GM23248 (cell line): ENCODE results near the gene PRSS36. TPM values are rescaled to one million over a fixed set of nuclear protein-coding genes. Genes with fewer than 3 reads are reported as not detected.

Experiments
- DNase-seq: peaks from one replicate; pipeline ENCODE4 v3.0.0-alpha.2; 2015
- H2AFZ ChIP-seq: fragments of 200-600 bp; sonication (generic); 2 replicates; pipeline ENCODE4 v1.6.1; 2016; ENCODE audit warnings: antibody characterized with exemption
- H3F3A ChIP-seq: fragments of 200-600 bp; sonication (generic); 2 replicates; pipeline ENCODE4 v1.6.1; 2016; ENCODE audit warnings: mild to moderate bottlenecking, antibody characterized with exemption, mixed run types; ENCODE audit not compliant: insufficient read depth
- H3K27ac ChIP-seq: fragments of 200-600 bp; sonication (generic); 2 replicates; pipeline ENCODE4 v1.5.1; 2016; ENCODE audit warnings: mild to moderate bottlenecking
- H3K27me3 ChIP-seq: fragments of 200-600 bp; sonication (generic); replicated peaks from 2 replicates; pipeline ENCODE4 v1.6.1; 2016; ENCODE audit warnings: mild to moderate bottlenecking; ENCODE audit not compliant: insufficient read depth
- H3K36me3 ChIP-seq: fragments of 200-600 bp; sonication (generic); 2 replicates; pipeline ENCODE4 v1.6.1; 2016; ENCODE audit warnings: low read depth, mild to moderate bottlenecking
- H3K4me1 ChIP-seq: fragments of 200-600 bp; sonication (generic); 2 replicates; pipeline ENCODE4 v1.6.1; 2016; ENCODE audit warnings: mild to moderate bottlenecking; ENCODE audit not compliant: insufficient read depth
- H3K4me2 ChIP-seq: fragments of 200-600 bp; sonication (generic); one replicate; pipeline ENCODE4 v1.6.1; 2016; ENCODE audit warnings: mild to moderate bottlenecking; ENCODE audit not compliant: unreplicated experiment
- H3K4me3 ChIP-seq: fragments of 200-600 bp; sonication (generic); 2 replicates; pipeline ENCODE4 v1.5.1; 2016; ENCODE audit warnings: mild to moderate bottlenecking
- H3K79me2 ChIP-seq: fragments of 200-600 bp; sonication (generic); 2 replicates; pipeline ENCODE4 v1.6.1; 2016; ENCODE audit warnings: mild to moderate bottlenecking; ENCODE audit not compliant: insufficient read depth
- H3K9ac ChIP-seq: fragments of 200-600 bp; sonication (generic); 2 replicates; pipeline ENCODE4 v1.6.1; 2016; ENCODE audit warnings: mild to moderate bottlenecking
- H3K9me2 ChIP-seq: fragments of 200-600 bp; sonication (generic); 2 replicates; pipeline ENCODE4 v1.6.1; 2016; ENCODE audit warnings: mixed run types, mild to moderate bottlenecking, moderate library complexity; ENCODE audit not compliant: insufficient read depth
- H3K9me3 ChIP-seq: fragments of 200-600 bp; sonication (generic); one replicate; pipeline ENCODE4 v1.6.1; 2017; ENCODE audit warnings: low read depth
- H4K20me1 ChIP-seq: fragments of 200-600 bp; sonication (generic); 2 replicates; pipeline ENCODE4 v1.6.0; 2016; ENCODE audit not compliant: insufficient read depth
- EZH2 ChIP-seq: fragments of 200-600 bp; sonication (generic); IDR thresholded peaks from 2 replicates; pipeline ENCODE4 v1.6.1; 2018; ENCODE audit warnings: antibody characterized with exemption, mild to moderate bottlenecking; ENCODE audit not compliant: insufficient read depth, poor library complexity, severe bottlenecking
- EZH2phosphoT487 ChIP-seq: fragments of 200-600 bp; sonication (generic); IDR thresholded peaks from 2 replicates; pipeline ENCODE4 v1.6.1; 2018; ENCODE audit warnings: antibody characterized with exemption, moderate library complexity, mild to moderate bottlenecking, low read depth; ENCODE audit not compliant: insufficient read depth
- WGBS, 2 experiments: methylation state at CpG; one replicate each; pipeline ENCODE4 v1.1.6; 2015 to 2017; ENCODE audit warnings: low lambda C conversion rate in 2 of 2, low coverage in 1 of 2; ENCODE audit errors: missing lambda C conversion rate in 2 of 2; 5-methylcytosine and 5-hydroxymethylcytosine counted together
- in situ Hi-C: fragments of 300-500 bp; cut with MboI; formaldehyde crosslinking; loops from 2 replicates; pipeline ENCODE4 v1.15.0; 2020
- polyA plus RNA-seq: library from polyadenylated mRNA; unstranded; fragments of >200 nt; fragmentation: Nextera tagmentation; extraction: Ambion mirVana; gene quantifications from 2 replicates; pipeline ENCODE4 v1.2.1, GENCODE V29; 2016
- total RNA-seq: library from RNA; depleted of rRNA; stranded (reverse); fragments of >200 nt; shearing (Covaris generic); gene quantifications from 2 replicates; pipeline ENCODE4 v1.2.3, GENCODE V29; 2014

PRSS36 gene
- total and polyA plus RNA-seq, 2 experiments from 2014 or later: 2.2 TPM; not detected in 1

- Histone ChIP-seq H3K79me2 (peaks cover 85% of the 10 kb centered on the region), H3K4me2 (peak overlapping the region; percentile 89), H3K27ac (peak overlapping the region; percentile 93), H4K20me1 (peaks cover 44% of the 10 kb centered on the region), H3K9me2 (no peaks in the 10 kb centered on the region), H3F3A (peaks cover 46% of the 10 kb centered on the region), H2AFZ (no peak overlapping the region), H3K9ac (peak overlapping the region; percentile 99), H3K27me3 (no peaks in the 10 kb centered on the region), H3K4me1 (peaks cover 24% of the 10 kb centered on the region), H3K36me3 (peaks cover 51% of the 10 kb centered on the region), H3K4me3 (peak overlapping the region; percentile 89), H3K9me3 (no peaks in the 10 kb centered on the region)
- WGBS, 2 experiments: 16 to 19% methylated on average over 7 of the region's 7 CpGs
- TF ChIP-seq EZH2 (no peak), EZH2phosphoT487 (no peak)
- DNase-seq: peak; percentile 53
- in situ Hi-C loops: no loop called here
Observed at GRCh38 chr16:31182391-31182790, 32.5 kb upstream of the PRSS36 start.

GRCh38 chr16:31181102-31181830 is 31.4 kb upstream of the PRSS36 start:
- peak; percentile 78 for DNase-seq

GRCh38 chr16:31179747-31180459 is 30.0 kb upstream of the PRSS36 start, which contains the start of gene FUS:
Gene FUS (plus strand): TSS chr16:31180139. CDS start chr16:31180215, 76 bp downstream.
- no peaks in the 10 kb centered on the region for H3K27me3 ChIP-seq
- H3K9ac ChIP-seq: peak within 1 kb of the TSS; percentile 99
- H3K9me2 ChIP-seq: no peaks in the 10 kb centered on the region
- peaks cover 29% of the 10 kb centered on the region for H4K20me1 ChIP-seq
- in situ Hi-C loops: no loop called here
- peak within 1 kb of the TSS; percentile 93 for H3K27ac ChIP-seq
- peaks cover 24% of the 10 kb centered on the region for H3K4me1 ChIP-seq
- H3K79me2 ChIP-seq: peaks cover 60% of the 10 kb centered on the region
- no peaks in the 10 kb centered on the region for H3K9me3 ChIP-seq
- WGBS, 2 experiments: 1% methylated on average over 57 to 68 of the region's 69 CpGs
- H2AFZ ChIP-seq: peak within 1 kb of the TSS; percentile 97
- peak; percentile 88 for DNase-seq
- peaks cover 26% of the 10 kb centered on the region for H3K36me3 ChIP-seq
- TF ChIP-seq EZH2phosphoT487 (no peak), EZH2 (no peak)
- peaks cover 23% of the 10 kb centered on the region for H3F3A ChIP-seq
- H3K4me2 ChIP-seq: peak within 1 kb of the TSS; percentile 89
- H3K4me3 ChIP-seq: peak within 1 kb of the TSS; percentile 89

More at GRCh38 chr16:31181102-31181830, 31.4 kb upstream of the PRSS36 start:
- H4K20me1 ChIP-seq: peaks cover 35% of the 10 kb centered on the region
- H3K27me3 ChIP-seq: no peaks in the 10 kb centered on the region
- in situ Hi-C loops: no loop called here
- no peaks in the 10 kb centered on the region for H3K9me3 ChIP-seq
- TF ChIP-seq EZH2 (no peak), EZH2phosphoT487 (no peak)
- H3K79me2 ChIP-seq: peaks cover 73% of the 10 kb centered on the region
- H3K9me2 ChIP-seq: no peaks in the 10 kb centered on the region
- no peak overlapping the region for H2AFZ ChIP-seq
- H3K36me3 ChIP-seq: peaks cover 40% of the 10 kb centered on the region
- H3K27ac ChIP-seq: peak overlapping the region; percentile 93
- H3K4me2 ChIP-seq: peak overlapping the region; percentile 89
- peak overlapping the region; percentile 89 for H3K4me3 ChIP-seq
- 2 to 4% methylated on average over 31 of the region's 31 CpGs for WGBS, 2 experiments
- H3K4me1 ChIP-seq: peaks cover 24% of the 10 kb centered on the region
- peaks cover 35% of the 10 kb centered on the region for H3F3A ChIP-seq
- H3K9ac ChIP-seq: peak overlapping the region; percentile 99

DNA sequence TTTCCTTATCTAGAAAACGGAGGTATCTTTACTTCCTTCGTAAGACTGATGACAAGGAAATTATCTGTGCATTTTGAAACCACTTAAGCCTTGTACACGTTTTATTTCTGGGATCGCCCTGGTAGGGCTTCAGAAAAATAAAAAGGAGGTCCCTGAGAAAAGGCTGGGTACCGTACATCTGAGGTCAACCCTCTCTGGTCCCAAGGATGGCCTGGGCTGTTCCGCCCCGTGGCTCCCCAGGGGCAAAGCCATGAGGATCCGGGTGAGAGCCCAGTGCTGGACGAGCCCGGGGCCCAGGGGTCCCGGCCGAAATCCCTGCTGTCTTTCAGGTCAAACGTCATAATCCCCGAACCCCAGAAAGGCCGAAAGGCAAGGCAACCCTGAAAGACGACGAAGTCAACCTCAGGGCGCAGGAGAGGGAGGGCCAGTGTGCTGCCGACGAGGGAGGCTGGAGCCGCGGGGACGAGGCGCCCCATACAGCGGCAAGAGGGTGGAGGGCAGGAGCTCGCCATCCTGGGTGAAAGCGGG is 29.4 kb upstream of the PRSS36 start:
- Histone ChIP-seq H3K27me3 (no peaks in the 10 kb centered on the region), H2AFZ (peak overlapping the region; percentile 97), H3K4me3 (peak overlapping the region; percentile 89), H3F3A (peaks cover 23% of the 10 kb centered on the region), H3K9ac (peak overlapping the region; percentile 99), H3K9me2 (no peaks in the 10 kb centered on the region), H3K4me2 (peak overlapping the region; percentile 89), H3K79me2 (peaks cover 54% of the 10 kb centered on the region), H3K36me3 (peaks cover 21% of the 10 kb centered on the region; the same call in 1 of the 2 replicates), H3K4me1 (peaks cover 24% of the 10 kb centered on the region), H3K27ac (peak overlapping the region; percentile 93), H4K20me1 (peaks cover 25% of the 10 kb centered on the region), H3K9me3 (no peaks in the 10 kb centered on the region)
- TF ChIP-seq EZH2phosphoT487 (no peak), EZH2 (no peak)
- 4% methylated on average over 22 to 27 of the region's 27 CpGs for WGBS, 2 experiments
- DNase-seq: peak; percentile 42
- in situ Hi-C loops: no loop called here
